ENCODE data around the gene SLITRK1.

The SLITRK1 gene

GRCh38 chr13:83881917-83882605 lies at the start of gene SLITRK1:
TSS of gene SLITRK1 (minus strand) at chr13:83882474. CDS start at chr13:83881507, 967 bp downstream.
- DNase-seq (ENCODE audit: low read depth in 2 of 2) = no peak

DNA sequence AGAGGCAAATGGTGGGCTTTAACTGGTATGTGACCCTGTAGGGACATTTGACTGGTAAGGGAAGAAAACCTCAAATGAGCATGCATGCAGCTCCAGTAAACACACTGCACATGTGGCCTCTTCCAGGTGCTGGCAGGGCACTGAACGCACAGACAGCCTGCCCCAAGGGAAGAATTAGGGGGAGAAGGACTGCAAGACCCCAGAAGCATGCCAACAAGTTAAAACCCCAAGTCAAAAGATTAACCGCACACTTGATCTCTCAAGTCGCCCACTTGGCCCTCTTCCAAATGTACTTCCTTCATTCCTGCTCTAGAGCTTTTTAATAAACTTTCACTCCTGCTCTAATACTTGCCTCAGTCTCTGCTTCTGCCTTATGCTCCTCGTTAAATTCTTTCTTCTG lies 46.9 kb upstream of the SLITRK1 start:
- no peak for DNase-seq (ENCODE audit: low read depth in 2 of 2)

DNA sequence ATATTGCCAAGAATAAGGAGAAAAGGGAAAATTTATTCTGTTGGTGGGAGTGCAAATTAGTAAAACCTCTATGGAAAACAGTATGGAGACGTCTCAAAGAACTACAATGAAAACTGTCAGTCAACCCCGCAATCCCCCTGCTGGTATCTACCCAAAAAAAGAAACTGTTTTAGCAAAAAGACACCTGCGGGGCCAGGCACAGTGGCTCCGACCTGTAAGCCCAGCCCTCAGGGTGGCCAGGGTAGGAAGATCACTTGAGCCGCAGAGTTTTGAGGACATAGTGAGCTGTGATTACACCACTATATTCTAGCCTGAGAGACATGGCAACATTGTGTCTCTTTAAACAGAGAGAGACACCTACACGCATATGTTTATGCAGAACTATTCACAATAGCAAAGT lies 37.5 kb upstream of the SLITRK1 start:
- no peak for DNase-seq (ENCODE audit: low read depth in 2 of 2)

DNA sequence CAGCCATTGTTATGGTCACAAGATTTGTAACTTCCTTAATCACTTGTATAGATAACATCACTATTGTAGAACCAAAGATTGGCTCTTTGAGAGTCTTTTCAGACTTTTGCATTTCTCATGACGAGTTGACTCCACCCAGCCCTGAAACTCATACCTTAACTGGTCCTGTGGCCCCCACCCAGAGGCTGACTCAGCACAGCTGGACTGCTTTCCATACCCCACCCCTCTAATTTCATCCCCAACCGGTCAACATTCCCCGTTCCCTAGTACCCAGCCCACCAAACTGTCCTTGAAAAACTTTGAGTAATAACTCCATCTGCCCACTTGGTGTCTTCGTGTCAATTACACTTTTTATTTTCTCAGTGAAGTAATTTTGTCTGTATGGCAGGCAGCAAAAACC lies 32.1 kb upstream of the SLITRK1 start:
- DNase-seq (ENCODE audit: low read depth in 2 of 2) = no peak

DNA sequence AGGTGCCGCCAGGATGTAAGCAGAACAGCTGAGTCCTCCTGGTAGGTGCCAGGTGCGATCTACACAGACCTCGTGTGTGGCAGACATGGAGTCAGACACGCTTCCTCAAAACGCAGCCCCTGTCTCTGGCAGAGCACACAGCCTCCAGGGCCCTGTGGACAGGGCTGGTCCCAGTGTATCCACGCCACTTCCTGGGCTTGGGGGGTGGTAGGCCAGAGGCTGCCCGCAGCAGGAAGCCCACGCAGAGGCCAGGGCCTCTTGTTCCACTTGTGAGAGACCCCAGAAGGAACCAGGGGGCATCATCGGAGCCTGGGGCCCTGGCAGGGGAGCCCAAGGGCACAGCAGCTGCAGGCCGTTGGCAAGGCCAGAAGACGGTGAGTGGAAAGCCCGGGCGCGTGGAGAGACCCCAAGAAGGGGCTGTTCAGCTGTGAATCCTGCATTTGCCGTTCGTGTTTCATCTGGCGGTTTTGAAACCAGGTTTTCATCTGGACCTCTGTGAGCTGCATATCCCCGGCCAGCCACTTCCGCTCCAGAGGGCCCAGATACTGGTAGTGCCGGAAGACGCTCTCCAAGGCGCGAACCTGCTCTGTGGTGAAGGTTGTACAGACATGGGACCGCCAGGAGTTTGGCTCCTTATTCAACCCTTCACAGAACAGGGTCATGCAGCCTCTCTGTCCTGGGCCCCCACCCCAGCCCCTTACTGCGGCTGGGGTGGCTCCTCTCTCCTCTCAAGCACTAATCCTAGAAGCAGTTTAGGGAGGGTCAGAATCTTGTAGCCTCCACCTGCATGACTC lies 25.1 kb upstream of the SLITRK1 start:
- no peak for DNase-seq (ENCODE audit: low read depth in 2 of 2)

DNA sequence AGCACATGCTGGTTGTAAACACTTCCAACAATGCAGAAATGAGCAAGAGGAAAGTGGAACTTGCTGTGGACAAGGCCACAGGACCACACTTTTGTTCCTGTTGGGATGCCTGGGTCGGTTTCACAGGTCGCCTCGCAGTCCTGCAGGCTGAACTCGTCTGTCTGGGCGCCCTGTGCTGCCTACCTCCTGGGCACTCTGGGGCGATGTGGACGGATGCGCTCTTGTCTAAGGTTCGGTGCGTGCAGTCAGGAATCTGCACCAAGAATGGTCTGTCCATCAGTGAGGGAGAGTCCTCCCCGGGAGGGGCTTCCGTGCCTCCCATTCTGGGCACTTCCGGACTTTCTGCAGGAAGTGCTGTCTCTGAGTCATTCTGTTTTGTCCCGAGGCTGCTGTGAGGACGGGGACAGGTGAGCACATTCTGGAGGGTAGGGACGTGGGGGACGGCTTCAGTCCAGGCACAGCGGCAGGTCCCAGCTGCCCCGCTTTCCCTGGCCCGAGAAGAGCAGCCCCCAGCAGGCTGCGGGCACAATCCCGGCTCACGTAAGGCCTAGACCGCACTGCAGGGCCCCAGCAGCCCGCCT lies 24.1 kb upstream of the SLITRK1 start:
- DNase-seq (ENCODE audit: low read depth in 2 of 2) = no peak

- no peak for DNase-seq (ENCODE audit: low read depth in 2 of 2)
These were observed 23.4 kb upstream of the SLITRK1 start for GRCh38 chr13:83905641-83906040.

DNA sequence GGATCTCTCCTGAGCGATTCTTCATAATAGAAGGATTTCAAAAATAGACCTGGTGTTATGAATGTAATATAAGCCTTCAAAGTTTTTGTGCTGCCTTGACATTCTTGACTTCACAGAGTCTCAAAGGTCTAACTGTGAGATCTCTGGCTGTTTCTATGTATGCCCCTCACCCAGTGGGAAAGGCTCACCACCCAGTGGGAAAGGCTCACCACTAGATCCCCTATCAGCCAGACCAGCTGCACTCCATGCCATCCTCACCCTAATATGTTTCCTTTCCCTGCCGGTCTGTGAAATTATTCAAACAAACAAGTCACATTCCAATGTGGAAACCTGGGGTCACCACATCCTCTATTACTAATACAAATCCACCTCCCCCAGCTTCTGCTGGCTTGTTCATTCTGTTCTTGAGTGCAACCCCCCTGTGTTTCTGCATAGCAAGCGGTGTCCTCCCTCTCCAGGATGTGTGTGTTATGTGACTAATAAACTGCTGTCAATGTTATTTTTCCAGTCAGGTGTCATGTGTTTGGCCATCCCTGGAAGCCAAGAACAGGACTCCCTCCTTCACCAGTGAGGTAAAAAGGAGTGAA lies 13.8 kb upstream of the SLITRK1 start:
- no peak for DNase-seq (ENCODE audit: low read depth in 2 of 2)

- DNase-seq (ENCODE audit: low read depth in 2 of 2) = no peak
These were observed 8.1 kb upstream of the SLITRK1 start for GRCh38 chr13:83890358-83890757.

DNA sequence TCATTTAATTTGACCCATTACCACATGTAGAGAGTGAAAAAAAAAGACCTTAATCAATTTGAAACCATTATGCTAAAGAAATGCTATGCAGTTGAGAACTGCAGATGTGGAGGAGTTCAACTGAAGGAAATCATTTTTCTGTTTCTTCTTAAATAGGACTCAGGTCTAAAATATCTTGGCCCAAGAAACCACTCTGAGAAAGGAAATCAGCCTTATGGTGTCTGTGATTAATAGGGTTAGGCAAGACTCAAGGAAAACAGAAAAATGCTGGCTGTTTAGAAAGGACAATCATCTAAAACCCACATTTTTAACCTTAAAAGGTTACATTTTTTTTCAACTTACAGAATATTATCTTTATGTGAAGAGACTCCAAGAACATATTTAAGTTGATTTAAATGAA lies 1.9 kb upstream of the SLITRK1 start:
- no peak for DNase-seq (ENCODE audit: low read depth in 2 of 2)

DNA sequence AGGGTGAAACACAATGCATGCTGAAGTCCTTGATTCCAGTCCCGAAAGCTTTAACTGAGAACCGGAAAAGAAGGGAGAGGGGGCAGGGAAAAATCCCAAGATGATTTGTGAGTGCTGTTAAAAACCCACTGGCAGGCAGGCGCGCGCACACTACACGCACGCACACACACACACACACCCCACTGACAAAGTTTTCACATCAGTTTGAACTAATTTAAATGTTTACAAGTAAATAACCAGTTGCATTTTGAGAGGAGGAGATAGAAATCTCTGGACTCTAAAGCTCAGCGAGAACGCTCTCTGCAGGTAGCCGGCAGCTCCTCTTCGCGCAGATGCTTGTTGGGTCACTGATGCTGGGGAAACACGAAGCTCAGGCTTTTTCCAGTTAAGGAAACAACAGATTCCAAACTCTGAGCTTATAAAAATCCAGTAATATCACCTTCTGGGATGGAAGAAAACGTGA lies 818 bp upstream of the SLITRK1 start:
- DNase-seq (ENCODE audit: low read depth in 2 of 2) = no peak

DNA sequence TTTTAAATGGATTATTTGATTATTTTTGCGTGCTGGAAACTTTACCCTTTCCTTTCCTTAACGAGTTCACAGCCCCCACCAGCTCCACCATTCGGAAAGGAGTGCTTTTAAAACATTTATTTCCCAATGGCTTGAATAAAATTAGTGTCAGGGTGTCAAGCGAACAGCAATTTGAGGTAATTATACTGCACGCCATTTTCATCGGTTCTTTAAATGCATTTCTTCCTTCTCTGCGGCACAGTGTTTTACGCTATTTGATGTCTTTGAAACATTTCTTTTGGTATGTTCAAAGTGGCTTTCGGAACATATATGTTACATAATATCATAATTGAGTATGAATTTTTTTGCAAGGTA lies 309 bp upstream of the SLITRK1 start:
- DNase-seq (ENCODE audit: low read depth in 2 of 2) = no peak

GRCh38 chr13:83881140-83881684 lies 1.1 kb downstream of the SLITRK1 start:
- no peak for DNase-seq (ENCODE audit: low read depth in 2 of 2)

DNA sequence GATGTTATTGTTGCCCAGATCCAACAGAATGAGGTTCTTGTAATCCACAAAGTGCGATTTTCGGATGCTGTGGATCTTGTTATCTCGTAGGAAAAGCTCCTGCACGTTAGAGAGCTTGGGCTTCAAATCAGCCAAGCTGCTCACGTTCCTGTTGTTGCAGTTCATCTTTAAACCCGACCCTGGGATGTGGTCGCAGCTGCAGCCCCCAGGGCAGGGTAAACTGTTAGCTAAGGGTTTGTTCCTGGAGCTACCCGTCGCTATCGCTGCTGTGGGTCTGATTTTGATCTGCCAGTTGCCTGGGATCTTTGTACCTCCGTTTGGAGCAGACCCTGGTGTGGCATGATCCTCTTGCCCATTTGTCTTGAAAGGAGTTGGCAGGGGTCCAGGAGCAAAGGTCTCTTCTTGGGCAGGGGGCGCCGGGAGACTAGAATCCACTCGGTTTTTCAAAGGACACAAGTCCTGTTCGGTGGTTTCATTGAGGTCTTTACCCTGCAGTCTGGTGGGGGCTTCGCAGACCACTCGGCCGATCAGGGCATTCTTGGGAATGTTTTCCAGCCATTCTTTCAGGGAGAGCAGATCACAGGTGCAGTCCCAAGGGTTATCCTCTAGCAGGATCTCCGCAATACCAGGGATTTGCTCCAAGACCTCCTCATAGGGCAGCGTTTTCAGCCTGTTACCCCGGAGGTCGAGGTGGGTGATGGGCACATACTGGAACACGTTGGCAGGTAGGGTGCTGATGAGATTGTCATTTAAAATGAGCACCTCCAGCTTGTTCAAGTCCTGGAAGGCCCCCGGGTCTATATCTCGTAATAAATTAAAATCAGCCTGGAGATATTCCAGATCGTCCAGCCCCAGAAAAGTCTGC lies 1.8 kb downstream of the SLITRK1 start:
- DNase-seq (ENCODE audit: low read depth in 2 of 2) = no peak

- DNase-seq (ENCODE audit: low read depth in 2 of 2) = no peak
These were observed 2.7 kb downstream of the SLITRK1 start for GRCh38 chr13:83879431-83880171.

DNA sequence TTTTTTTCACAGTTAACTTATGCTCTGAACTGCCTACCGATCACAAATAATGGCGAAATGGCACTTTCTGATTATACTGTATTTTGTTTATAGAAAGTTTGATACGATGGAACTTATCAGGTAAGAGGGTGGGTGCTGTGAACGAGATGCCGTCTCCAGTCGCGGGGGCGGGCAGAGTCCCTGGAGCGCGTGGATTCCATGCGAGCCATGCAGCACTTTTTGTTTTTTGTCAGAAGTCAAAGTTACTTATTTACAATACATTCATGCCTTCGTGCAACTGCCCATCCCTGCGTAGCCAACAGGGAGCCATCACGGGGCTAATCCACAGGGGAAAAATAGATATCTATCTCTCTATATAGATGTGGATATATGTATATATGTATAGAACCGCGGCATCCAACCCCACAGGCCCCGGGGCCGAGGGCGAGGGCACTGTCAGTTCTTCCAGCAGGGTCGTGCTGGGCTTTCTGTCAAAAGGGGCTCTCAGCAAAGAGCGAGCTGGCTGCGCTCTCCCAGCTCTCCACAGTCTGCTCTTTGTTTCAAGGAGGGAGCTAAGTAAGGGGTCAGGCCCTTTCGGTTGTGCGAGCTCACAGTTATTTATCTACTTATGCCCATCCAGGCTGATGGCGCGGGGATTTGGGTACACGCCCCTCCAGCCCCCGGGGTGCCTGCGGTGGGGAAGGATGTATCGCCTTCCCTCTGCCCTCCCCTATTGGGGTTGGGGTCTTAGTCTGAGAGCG lies 3.4 kb downstream of the SLITRK1 start:
- DNase-seq (ENCODE audit: low read depth in 2 of 2) = no peak

GRCh38 chr13:83877651-83878355 lies 4.5 kb downstream of the SLITRK1 start:
- DNase-seq (ENCODE audit: low read depth in 2 of 2) = no peak

DNA sequence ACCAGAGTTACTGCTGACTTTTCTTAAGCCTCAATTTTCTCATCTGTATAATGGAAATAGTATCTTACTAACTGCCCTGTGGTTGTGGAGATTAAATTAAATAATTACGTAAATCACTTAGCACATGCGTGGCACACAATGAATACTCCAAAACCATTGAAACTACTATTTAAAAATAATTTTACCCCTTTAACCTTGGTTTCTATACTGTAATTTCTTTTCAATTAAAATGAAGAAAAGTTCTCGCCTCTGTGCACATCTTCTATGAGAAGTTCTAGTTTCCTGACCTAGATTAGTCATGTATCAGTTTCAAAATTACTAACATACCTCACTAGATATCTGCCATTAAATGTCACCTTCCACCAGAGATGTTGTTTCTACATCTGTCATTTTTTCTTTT lies 5.7 kb downstream of the SLITRK1 start:
- DNase-seq (ENCODE audit: low read depth in 2 of 2) = no peak

GRCh38 chr13:83867708-83868107 lies 14.6 kb downstream of the SLITRK1 start:
- DNase-seq (ENCODE audit: low read depth in 2 of 2) = no peak

Data from stimulated activated CD8-positive, alpha-beta memory T cell treated with anti-CD3 and anti-CD28 coated beads, Interleukin-7, amount 100 ng/mL, for 1 hour (primary cell).